Smooth muscle cell (in vitro differentiated cells): ENCODE data around the gene R3HCC1L. TPM values are rescaled to one million over a fixed set of nuclear protein-coding genes. Genes with fewer than 3 reads are reported as not detected.

Source experiments
- DNase-seq: peaks from one replicate; lab custom pipeline; 2025; ENCODE audit not compliant: unreplicated experiment; lab: John Stamatoyannopoulos, UW
- H2AFZ ChIP-seq: fragments of 200-600 bp; sonication (generic); 2 replicates; pipeline ENCODE4 v1.6.0; 2016; ENCODE audit warnings: antibody characterized with exemption, low read depth, mild to moderate bottlenecking
- H3F3A ChIP-seq: fragments of 200-600 bp; sonication (generic); 2 replicates; pipeline ENCODE4 v1.6.0; 2017; ENCODE audit warnings: antibody characterized with exemption, low read depth
- H3K27ac ChIP-seq: fragments of 200-600 bp; sonication (generic); 2 replicates; pipeline ENCODE4 v1.5.1; 2016; ENCODE audit warnings: low read depth, mild to moderate bottlenecking
- H3K27me3 ChIP-seq: fragments of 200-600 bp; sonication (generic); 2 replicates; pipeline ENCODE4 v1.6.1; 2016; ENCODE audit warnings: low read depth, mild to moderate bottlenecking
- H3K36me3 ChIP-seq: fragments of 200-600 bp; sonication (generic); 2 replicates; pipeline ENCODE4 v1.5.1; 2016; ENCODE audit warnings: low read depth
- H3K4me1 ChIP-seq: fragments of 200-600 bp; sonication (generic); 2 replicates; pipeline ENCODE4 v1.5.1; 2016; ENCODE audit warnings: low read depth
- H3K4me2 ChIP-seq: fragments of 200-600 bp; sonication (generic); 2 replicates; pipeline ENCODE4 v1.6.0; 2016; ENCODE audit warnings: mild to moderate bottlenecking
- H3K4me3 ChIP-seq: fragments of 200-600 bp; sonication (generic); 2 replicates; pipeline ENCODE4 v1.5.1; 2016; ENCODE audit warnings: mild to moderate bottlenecking
- H3K79me2 ChIP-seq: fragments of 200-600 bp; sonication (generic); 2 replicates; pipeline ENCODE4 v1.6.0; 2016; ENCODE audit warnings: low read depth, mild to moderate bottlenecking
- H3K9ac ChIP-seq: fragments of 200-600 bp; sonication (generic); 2 replicates; pipeline ENCODE4 v1.6.0; 2016; ENCODE audit warnings: low read depth
- H3K9me3 ChIP-seq: fragments of 200-600 bp; sonication (generic); replicated peaks from 2 replicates; pipeline ENCODE4 v1.5.1; 2016; ENCODE audit warnings: low read depth
- H4K20me1 ChIP-seq: fragments of 200-600 bp; sonication (generic); 2 replicates; pipeline ENCODE4 v1.6.0; 2016; ENCODE audit warnings: low read depth
- WGBS: methylation state at CpG from one replicate; pipeline ENCODE4 v1.1.7; 2016; ENCODE audit warnings: low lambda C conversion rate; 5-methylcytosine and 5-hydroxymethylcytosine counted together
- polyA plus RNA-seq: library from polyadenylated mRNA; unstranded; fragments of >200 nt; fragmentation: Nextera tagmentation; extraction: Ambion mirVana; gene quantifications from 2 replicates; pipeline ENCODE4 v1.2.1, GENCODE V29; 2016
- total RNA-seq: library from RNA; depleted of rRNA; stranded (reverse); fragments of >200 nt; gene quantifications from 2 replicates; pipeline ENCODE4 v1.2.3, GENCODE V29; 2014
- TF ChIP-seq, protein P1 (sequence below): fragments of 200-600 bp; sonication (generic); IDR thresholded peaks from 2 replicates; pipeline ENCODE4 v1.5.1; 2017; ENCODE audit warnings: borderline replicate concordance, mild to moderate bottlenecking, antibody characterized with exemption; ENCODE audit not compliant: insufficient read depth, poor library complexity, severe bottlenecking

Gene R3HCC1L
- total and polyA plus RNA-seq, 2 experiments from 2014 or later, result 11.4 to 12.2 TPM

- Histone ChIP-seq H4K20me1 (no peaks in the 10 kb centered on the region), H3K36me3 (no peaks in the 10 kb centered on the region), H2AFZ (no peak overlapping the region), H3K4me3 (peak overlapping the region; percentile 38), H3K27me3 (no peaks in the 10 kb centered on the region), H3K9me3 (no peaks in the 10 kb centered on the region), H3K27ac (no peak overlapping the region), H3K4me2 (peak overlapping the region; percentile 82), H3F3A (no peaks in the 10 kb centered on the region), H3K4me1 (peaks cover 17% of the 10 kb centered on the region), H3K9ac (no peak overlapping the region), H3K79me2 (no peaks in the 10 kb centered on the region)
- 70% methylated on average over 22 of the region's 22 CpGs for WGBS
- TF ChIP-seq, protein P1, sequence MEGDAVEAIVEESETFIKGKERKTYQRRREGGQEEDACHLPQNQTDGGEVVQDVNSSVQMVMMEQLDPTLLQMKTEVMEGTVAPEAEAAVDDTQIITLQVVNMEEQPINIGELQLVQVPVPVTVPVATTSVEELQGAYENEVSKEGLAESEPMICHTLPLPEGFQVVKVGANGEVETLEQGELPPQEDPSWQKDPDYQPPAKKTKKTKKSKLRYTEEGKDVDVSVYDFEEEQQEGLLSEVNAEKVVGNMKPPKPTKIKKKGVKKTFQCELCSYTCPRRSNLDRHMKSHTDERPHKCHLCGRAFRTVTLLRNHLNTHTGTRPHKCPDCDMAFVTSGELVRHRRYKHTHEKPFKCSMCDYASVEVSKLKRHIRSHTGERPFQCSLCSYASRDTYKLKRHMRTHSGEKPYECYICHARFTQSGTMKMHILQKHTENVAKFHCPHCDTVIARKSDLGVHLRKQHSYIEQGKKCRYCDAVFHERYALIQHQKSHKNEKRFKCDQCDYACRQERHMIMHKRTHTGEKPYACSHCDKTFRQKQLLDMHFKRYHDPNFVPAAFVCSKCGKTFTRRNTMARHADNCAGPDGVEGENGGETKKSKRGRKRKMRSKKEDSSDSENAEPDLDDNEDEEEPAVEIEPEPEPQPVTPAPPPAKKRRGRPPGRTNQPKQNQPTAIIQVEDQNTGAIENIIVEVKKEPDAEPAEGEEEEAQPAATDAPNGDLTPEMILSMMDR, result no peak
- DNase-seq, result no peak
Observed at GRCh38 chr10:98267069-98267893, 132.8 kb downstream of the R3HCC1L start.

DNA sequence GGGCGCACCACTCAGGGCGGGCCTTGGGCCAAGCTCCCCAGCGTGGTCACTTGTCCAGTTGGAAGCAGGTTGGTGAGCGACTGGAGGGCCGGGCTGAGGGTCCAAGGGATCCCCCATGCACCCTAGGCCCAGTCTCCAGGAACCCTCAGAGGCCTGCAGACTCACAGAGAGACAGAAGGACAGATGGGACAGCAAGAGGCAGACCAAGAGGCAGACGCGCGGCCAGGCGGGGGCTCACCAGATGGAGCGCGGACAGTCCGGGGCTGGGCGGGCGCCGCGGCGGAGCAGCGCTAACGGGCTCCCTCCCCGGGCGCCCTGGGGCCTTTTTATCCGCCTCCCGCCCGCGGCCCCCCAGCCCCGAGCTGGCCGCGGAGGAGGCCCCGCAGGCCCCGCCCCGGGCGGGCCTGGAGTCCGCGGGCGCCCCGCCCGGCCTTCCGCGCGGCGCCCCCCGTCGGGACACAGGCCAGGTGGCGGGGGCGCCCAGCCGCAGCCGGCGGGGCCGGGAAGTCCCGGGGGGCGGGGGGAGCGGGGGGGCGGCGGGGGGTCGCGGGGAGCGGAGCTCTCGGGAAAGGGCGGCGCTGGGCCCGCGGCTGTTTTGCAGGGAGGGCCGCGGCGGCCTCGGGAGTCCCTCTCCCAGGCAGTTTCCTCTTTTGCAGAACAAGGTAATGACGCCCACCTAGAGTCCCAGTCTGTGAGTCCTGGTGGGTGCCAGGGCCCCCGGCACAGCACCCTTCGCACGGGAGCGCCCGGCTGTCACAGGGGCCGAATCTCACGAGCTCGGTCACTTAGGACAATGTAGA is 133.6 kb downstream of the R3HCC1L start, which contains the start of gene LOXL4:
LOXL4 (minus strand) TSS at position 301 of the 800 bp plus-strand sequence. CDS start 5,175 bp downstream, outside the sequence.
- H2AFZ ChIP-seq, result no peak within 1 kb of the TSS
- no peaks in the 10 kb centered on the region for H3F3A ChIP-seq
- WGBS, result 32% methylated on average over 15 of the region's 75 CpGs
- no peak within 1 kb of the TSS for H3K27ac ChIP-seq
- no peaks in the 10 kb centered on the region for H3K9me3 ChIP-seq
- no peaks in the 10 kb centered on the region for H4K20me1 ChIP-seq
- no peaks in the 10 kb centered on the region for H3K36me3 ChIP-seq
- H3K4me2 ChIP-seq, result peak within 1 kb of the TSS; percentile 90
- no peaks in the 10 kb centered on the region for H3K27me3 ChIP-seq
- no peak within 1 kb of the TSS for H3K9ac ChIP-seq
- no peaks in the 10 kb centered on the region for H3K79me2 ChIP-seq
- H3K4me3 ChIP-seq, result peak within 1 kb of the TSS; percentile 46
- H3K4me1 ChIP-seq, result peaks cover 17% of the 10 kb centered on the region
- TF ChIP-seq, protein P1, result no peak
- no peak for DNase-seq

- no peaks in the 10 kb centered on the region for H4K20me1 ChIP-seq
- no peaks in the 10 kb centered on the region for H3K9me3 ChIP-seq
- DNase-seq, result no peak
- TF ChIP-seq, protein P1, result no peak
- H3K27ac ChIP-seq, result no peak overlapping the region
- WGBS, result 29% methylated on average over 17 of the region's 17 CpGs
- no peak overlapping the region for H3K9ac ChIP-seq
- no peaks in the 10 kb centered on the region for H3K79me2 ChIP-seq
- no peaks in the 10 kb centered on the region for H3F3A ChIP-seq
- no peaks in the 10 kb centered on the region for H3K27me3 ChIP-seq
- no peaks in the 10 kb centered on the region for H3K36me3 ChIP-seq
- H3K4me1 ChIP-seq, result peaks cover 17% of the 10 kb centered on the region
- H2AFZ ChIP-seq, result no peak overlapping the region
- peak overlapping the region; percentile 90 for H3K4me2 ChIP-seq
- peak overlapping the region; percentile 46 for H3K4me3 ChIP-seq
Observed at GRCh38 chr10:98268694-98269431, 134.4 kb downstream of the R3HCC1L start.
